H9 (cell line): ENCODE data around the gene ARIH1. TPM values are rescaled to one million over a fixed set of nuclear protein-coding genes. Genes with fewer than 3 reads are reported as not detected.

Source experiments
- DNase-seq: peaks from one replicate; pipeline ENCODE4 v3.0.0-alpha.2; 2017
- H2AFZ ChIP-seq: one replicate; pipeline ENCODE4 v1.6.1; 2013; ENCODE audit warnings: mild to moderate bottlenecking, low read length, control low read depth, moderate library complexity
- H2AK5ac ChIP-seq: 2 replicates; pipeline ENCODE4 v1.6.1; 2013; ENCODE audit warnings: low read length, control low read depth, mixed read lengths; ENCODE audit not compliant: insufficient read length
- H2BK120ac ChIP-seq: one replicate; pipeline ENCODE4 v1.6.1; 2013; ENCODE audit warnings: low read depth, mild to moderate bottlenecking, low read length, control low read depth, inconsistent platforms; ENCODE audit not compliant: poor library complexity, severe bottlenecking
- H2BK12ac ChIP-seq: 2 replicates; pipeline ENCODE4 v1.6.1; 2013; ENCODE audit warnings: low read length, control low read depth, mixed read lengths, low read depth; ENCODE audit not compliant: insufficient read length
- H2BK15ac ChIP-seq: 2 replicates; pipeline ENCODE4 v1.6.1; 2013; ENCODE audit warnings: low read depth, low read length, control low read depth
- H2BK20ac ChIP-seq: one replicate; pipeline ENCODE4 v1.6.1; 2013; ENCODE audit warnings: low read depth, mild to moderate bottlenecking, low read length, control low read depth, inconsistent platforms; ENCODE audit not compliant: poor library complexity, severe bottlenecking
- H2BK5ac ChIP-seq: 2 replicates; pipeline ENCODE4 v1.6.1; 2013; ENCODE audit warnings: low read length, control low read depth, mixed read lengths; ENCODE audit not compliant: insufficient read length
- H3K14ac ChIP-seq: 2 replicates; pipeline ENCODE4 v1.6.1; 2013; ENCODE audit warnings: low read length, control low read depth; ENCODE audit not compliant: insufficient read depth
- H3K18ac ChIP-seq: 2 replicates; pipeline ENCODE4 v1.6.1; 2013; ENCODE audit warnings: low read depth, mild to moderate bottlenecking, mixed read lengths, low read length, control low read depth; ENCODE audit not compliant: insufficient read length
- H3K23ac ChIP-seq: 2 replicates; pipeline ENCODE4 v1.6.1; 2013; ENCODE audit warnings: low read length, control low read depth, mixed read lengths, low read depth; ENCODE audit not compliant: insufficient read length
- H3K23me2 ChIP-seq: 2 replicates; pipeline ENCODE4 v1.6.1; 2013; ENCODE audit warnings: low read depth, mild to moderate bottlenecking, mixed read lengths, low read length, control low read depth; ENCODE audit not compliant: insufficient read length, poor library complexity, severe bottlenecking
- H3K27ac ChIP-seq: 2 replicates; pipeline ENCODE4 v1.5.1; 2013; ENCODE audit warnings: low read length, control low read depth, mixed read lengths, low read depth; ENCODE audit not compliant: insufficient read length
- H3K27me3 ChIP-seq: 2 replicates; pipeline ENCODE4 v1.6.1; 2013; ENCODE audit warnings: low read length, control low read depth, inconsistent platforms; ENCODE audit not compliant: insufficient read depth
- H3K4ac ChIP-seq: 2 replicates; pipeline ENCODE4 v1.6.1; 2013; ENCODE audit warnings: low read depth, mild to moderate bottlenecking, control low read depth, inconsistent platforms, low read length, moderate library complexity
- H3K4me1 ChIP-seq: 2 replicates; pipeline ENCODE4 v1.6.1; 2013; ENCODE audit warnings: low read length, control low read depth, inconsistent platforms; ENCODE audit not compliant: insufficient read depth
- H3K4me2 ChIP-seq: 2 replicates; pipeline ENCODE4 v1.6.1; 2013; ENCODE audit warnings: low read length, control low read depth, mixed read lengths; ENCODE audit not compliant: insufficient read length, insufficient read depth
- H3K56ac ChIP-seq: 2 replicates; pipeline ENCODE4 v1.6.1; 2013; ENCODE audit warnings: low read depth, mild to moderate bottlenecking, mixed read lengths, low read length, control low read depth; ENCODE audit not compliant: insufficient read length
- H3K79me1 ChIP-seq: 2 replicates; pipeline ENCODE4 v1.6.1; 2013; ENCODE audit warnings: low read depth, mild to moderate bottlenecking, moderate library complexity, low read length, control low read depth, inconsistent platforms; ENCODE audit not compliant: insufficient read depth, poor library complexity, severe bottlenecking
- H3K79me2 ChIP-seq: 2 replicates; pipeline ENCODE4 v1.6.1; 2013; ENCODE audit warnings: low read length, control low read depth, inconsistent platforms; ENCODE audit not compliant: insufficient read depth
- H3K9ac ChIP-seq: 2 replicates; pipeline ENCODE4 v1.6.1; 2013; ENCODE audit warnings: low read length, control low read depth, mixed read lengths; ENCODE audit not compliant: insufficient read length; ENCODE audit errors: extremely low read depth
- H3K9me3 ChIP-seq: one replicate; pipeline ENCODE4 v1.6.1; 2013; ENCODE audit warnings: low read depth, low read length, inconsistent platforms; ENCODE audit not compliant: control insufficient read depth
- H3T11ph ChIP-seq: one replicate; pipeline ENCODE4 v1.6.1; 2013; ENCODE audit warnings: mild to moderate bottlenecking, low read length, control low read depth, inconsistent platforms
- H4K20me1 ChIP-seq: one replicate; pipeline ENCODE4 v1.6.1; 2013; ENCODE audit not compliant: control insufficient read depth, insufficient read length, insufficient read depth
- H4K5ac ChIP-seq: 2 replicates; pipeline ENCODE4 v1.6.1; 2013; ENCODE audit warnings: low read depth, mild to moderate bottlenecking, mixed read lengths, low read length, control low read depth; ENCODE audit not compliant: insufficient read length
- H4K8ac ChIP-seq: replicated peaks from 2 replicates; pipeline ENCODE4 v1.6.1; 2013; ENCODE audit warnings: low read length, control low read depth, mixed read lengths, low read depth; ENCODE audit not compliant: insufficient read length
- H4K91ac ChIP-seq: 2 replicates; pipeline ENCODE4 v1.6.1; 2013; ENCODE audit warnings: low read depth, mild to moderate bottlenecking, moderate library complexity, mixed read lengths, low read length, control low read depth; ENCODE audit not compliant: insufficient read length
- H3K27ac Mint-ChIP-seq, 3 experiments: 2 replicates in 2 of 3; 3 replicates in 1 of 3; pipeline ENCODE4 v1.8.0; 2020 to 2021; ENCODE audit warnings: mixed read lengths in 3 of 3, mild to moderate bottlenecking in 1 of 3, moderate library complexity in 1 of 3
- H3K27me3 Mint-ChIP-seq: 2 replicates; pipeline ENCODE4 v1.8.0; 2021; ENCODE audit warnings: low read depth, mild to moderate bottlenecking, moderate library complexity, mixed read lengths
- H3K36me3 Mint-ChIP-seq, 3 experiments: 2 replicates in 2 of 3; 3 replicates in 1 of 3; pipeline ENCODE4 v1.8.0; 2020 to 2021; ENCODE audit warnings: low read depth in 3 of 3, mixed read lengths in 3 of 3; ENCODE audit not compliant: insufficient read depth in 1 of 3
- H3K4me1 Mint-ChIP-seq, 2 experiments: 2 replicates each; pipeline ENCODE4 v1.8.0; 2020; ENCODE audit warnings: mixed read lengths in 2 of 2
- H3K4me3 Mint-ChIP-seq, 2 experiments: 2 replicates in 1 of 2; 3 replicates in 1 of 2; pipeline ENCODE4 v1.8.0; 2020 to 2021; ENCODE audit warnings: mild to moderate bottlenecking in 2 of 2, mixed read lengths in 2 of 2, moderate library complexity in 1 of 2
- H3K9me3 Mint-ChIP-seq, 2 experiments: 2 replicates in 1 of 2; 3 replicates in 1 of 2; pipeline ENCODE4 v1.8.0; 2020; ENCODE audit warnings: mild to moderate bottlenecking in 2 of 2, mixed read lengths in 2 of 2, moderate library complexity in 1 of 2
- CTCF ChIP-seq: fragments of 200-600 bp; sonication (generic); conservative IDR thresholded peaks from 3 replicates; pipeline ENCODE4 v1.8.0; 2021; ENCODE audit warnings: antibody characterized with exemption, mild to moderate bottlenecking
- WGBS: extraction: QIAGEN DNeasy Blood & Tissue Kit; methylation state at CpG from one replicate; pipeline ENCODE4 v1.1.7; 2013; ENCODE audit warnings: missing lambda C conversion rate, low lambda C conversion rate, mixed read lengths; ENCODE audit not compliant: insufficient read length; ENCODE audit errors: extremely low coverage; 5-methylcytosine and 5-hydroxymethylcytosine counted together
- total RNA-seq: library from RNA; stranded (reverse); gene quantifications from 2 replicates; pipeline ENCODE4 v1.2.1, GENCODE V29; 2021

Gene ARIH1
- total RNA-seq, 1 experiment from 2014 or later: 158 TPM

GRCh38 chr15:72495007-72495406 is 20.9 kb downstream of the ARIH1 start:
- Histone ChIP-seq H4K8ac (no peak overlapping the region), H3K4ac (no peak overlapping the region), H3K23me2 (no peaks in the 10 kb centered on the region), H3K56ac (no peak overlapping the region), H3K9me3 (no peaks in the 10 kb centered on the region), H2AK5ac (no peak overlapping the region), H3K79me2 (peaks cover 45% of the 10 kb centered on the region; the same call in 1 of the 2 replicates), H3K27ac (no peak overlapping the region), H2AFZ (no peak overlapping the region), H3K9ac (no peak overlapping the region), H3K27me3 (no peaks in the 10 kb centered on the region), H4K5ac (no peak overlapping the region), H4K91ac (no peak overlapping the region), H3K79me1 (no peaks in the 10 kb centered on the region), H4K20me1 (no peaks in the 10 kb centered on the region), H3T11ph (no peak overlapping the region), H2BK15ac (no peak overlapping the region), H3K4me2 (no peak overlapping the region), H2BK12ac (no peak overlapping the region), H3K18ac (no peak overlapping the region), H3K23ac (no peak overlapping the region), H3K14ac (no peak overlapping the region), H2BK120ac (no peak overlapping the region), H2BK5ac (no peak overlapping the region), H2BK20ac (no peak overlapping the region), H3K4me1 (no peaks in the 10 kb centered on the region; the same call in 1 of the 2 replicates)
- no peaks in the 10 kb centered on the region for H3K9me3 Mint-ChIP-seq
- H3K27me3 Mint-ChIP-seq: no peaks in the 10 kb centered on the region
- no peak for TF ChIP-seq CTCF
- H3K36me3 Mint-ChIP-seq: peaks cover 4 to 15% (median 13%) of the 10 kb centered on the region in 3 experiments; a peak in 5 of 7 replicates
- DNase-seq: no peak
- H3K27ac Mint-ChIP-seq: peak overlapping the region in 1 of 3 experiments; percentile 45; a peak in 2 of 7 replicates
- H3K4me1 Mint-ChIP-seq: peaks cover 19 to 28% of the 10 kb centered on the region in 2 experiments
- WGBS: no CpG with 5 or more reads among the region's 3 CpGs
- H3K4me3 Mint-ChIP-seq: no peak overlapping the region
